ENCODE data around the gene ATP6V1G1.

DNA sequence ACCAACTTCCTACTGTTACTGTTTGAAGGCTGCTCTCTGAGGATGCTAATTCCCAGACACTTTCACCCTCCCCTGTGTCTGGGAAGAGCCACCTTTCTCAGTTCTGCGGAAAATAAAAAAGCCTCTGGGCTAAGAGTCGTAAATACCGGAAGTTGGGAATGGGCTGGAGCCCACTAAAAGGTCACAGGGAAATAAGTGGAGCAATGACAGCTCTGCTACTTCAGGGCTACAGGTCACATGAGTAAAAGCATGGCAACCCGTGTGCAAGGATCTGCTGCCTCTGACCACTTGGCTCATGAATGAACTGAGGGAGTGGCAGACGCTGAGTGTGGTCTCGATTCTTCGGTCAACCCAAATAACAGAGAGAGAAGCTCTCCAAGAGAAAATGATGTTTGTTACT lies 25.8 kb upstream of the ATP6V1G1 start:
- TF ChIP-seq, protein P1, sequence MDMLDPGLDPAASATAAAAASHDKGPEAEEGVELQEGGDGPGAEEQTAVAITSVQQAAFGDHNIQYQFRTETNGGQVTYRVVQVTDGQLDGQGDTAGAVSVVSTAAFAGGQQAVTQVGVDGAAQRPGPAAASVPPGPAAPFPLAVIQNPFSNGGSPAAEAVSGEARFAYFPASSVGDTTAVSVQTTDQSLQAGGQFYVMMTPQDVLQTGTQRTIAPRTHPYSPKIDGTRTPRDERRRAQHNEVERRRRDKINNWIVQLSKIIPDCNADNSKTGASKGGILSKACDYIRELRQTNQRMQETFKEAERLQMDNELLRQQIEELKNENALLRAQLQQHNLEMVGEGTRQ (IDR thresholded peaks at IDR 0.05) = no peak
- TF ChIP-seq MAFK (IDR thresholded peaks at IDR 0.05; ENCODE audit: partially characterized antibody) = no peak

All from A549 (cell line).